Measurements from ENCODE around the gene HMGN4. TPM values are rescaled to one million over a fixed set of nuclear protein-coding genes. Genes with fewer than 3 reads are reported as not detected.

Gene HMGN4
- total and polyA plus RNA-seq, 9 of the 15 experiments (the other 6 are each of a cell fraction or from before 2014, with no cell fraction given) = 35.4 to 134 (median 94.1) TPM

- TF ChIP-seq ZNF407 (IDR thresholded peaks at IDR 0.05; ENCODE audit: low read depth) (peak; percentile 66), DIDO1 (tag; IDR thresholded peaks at IDR 0.05; ENCODE audit: low read depth) (peak; percentile 12; the same call in 1 of the 2 replicates), HDAC3 (IDR thresholded peaks at IDR 0.05; ENCODE audit: borderline replicate concordance, partially characterized antibody) (peak; percentile 57), ZNF75A (CRISPR knock-in tag; IDR thresholded peaks at IDR 0.05) (no peak), ZNF584 (CRISPR knock-in tag; IDR thresholded peaks at IDR 0.05; ENCODE audit: low read depth) (peak; percentile 47; the same call in 1 of the 2 replicates), ZNF717 (CRISPR knock-in tag; IDR thresholded peaks at IDR 0.05) (no peak), HMG20A (CRISPR knock-in tag; conservative IDR thresholded peaks at IDR 0.05) (no peak), ARNT (IDR thresholded peaks at IDR 0.05) (peak; percentile 70 to 93; a peak in 3 of 4 replicates), RBM15 (IDR thresholded peaks at IDR 0.05; ENCODE audit: insufficient read depth, low read length) (no peak), NR4A1 (CRISPR knock-in tag; IDR thresholded peaks at IDR 0.05) (0 out of 2 replicates have a peak, but pooled peaks have one; percentile 25), NR4A1 (tag; IDR thresholded peaks at IDR 0.05) (no peak), NFYB (IDR thresholded peaks at IDR 0.05; ENCODE audit: extremely low read depth, insufficient read length) (no peak), ZNF324 (CRISPR knock-in tag; IDR thresholded peaks at IDR 0.05) (no peak), ZNF695 (CRISPR knock-in tag; IDR thresholded peaks at IDR 0.05) (no peak), NCOA1 (IDR thresholded peaks at IDR 0.05; ENCODE audit: low read depth) (0 out of 2 replicates have a peak, but pooled peaks have one; percentile 1), TFE3 (CRISPR knock-in tag; IDR thresholded peaks at IDR 0.05) (no peak; the same call in 1 of the 2 replicates)
Measured at GRCh38 chr6:26568601-26569432, 30.7 kb downstream of the HMGN4 start (continued).

Data from K562 (cell line).